GM12878 (cell line): ENCODE results near the gene COL4A1. TPM values are rescaled to one million over a fixed set of nuclear protein-coding genes. Genes with fewer than 3 reads are reported as not detected.

ENCODE experiments used
- ATAC-seq: fragments of 200-7000 bp; cut with Tn5 transposase; 3 replicates; pipeline ENCODE4 v1.9.1; 2020; ENCODE audit warnings: mild to moderate bottlenecking, moderate library complexity
- BruUV-seq: library from RNA; stranded (reverse); fragments of 400-500 nt; replicated peaks from 2 replicates; lab custom pipeline; 2021; lab: Mats Ljungman, UMichigan
- CTCF ChIA-PET: fragments of 300-600 bp; sonication (Branson Sonifier 250); formaldehyde crosslinking; extraction: SDS; loops from one replicate; lab custom pipeline; 2021; ENCODE audit warnings: inconsistent platforms; lab: Yijun Ruan, JAX
- POLR2A ChIA-PET: fragments of 350-600 bp; formaldehyde crosslinking; extraction: SDS; loops from one replicate; lab custom pipeline; 2021; ENCODE audit warnings: inconsistent platforms; lab: Charles Lee
- RAD21 ChIA-PET: fragments of 300-600 bp; sonication (Branson Sonifier 250); formaldehyde crosslinking; loops from one replicate; lab custom pipeline; 2023; ENCODE audit warnings: antibody characterized with exemption; ENCODE audit not compliant: unreplicated experiment; lab: Charles Lee
- SMC1A ChIA-PET: fragments of 300-600 bp; sonication (Branson Sonifier 250); formaldehyde crosslinking; loops from one replicate; lab custom pipeline; 2023; ENCODE audit not compliant: unreplicated experiment, uncharacterized antibody; lab: Charles Lee
- DNase-seq: peaks from one replicate; pipeline ENCODE4 v3.0.0-alpha.2; 2011; ENCODE audit warnings: low read depth, low spot score
- FAIRE-seq: peaks from 3 replicates; lab custom pipeline; 2011; peaks lifted over from hg19 to GRCh38; lab: Jason Lieb, UNC
- H2AFZ ChIP-seq: 2 replicates; pipeline ENCODE4 v1.6.0; 2011; ENCODE audit warnings: low read depth, low read length, control low read depth; ENCODE audit not compliant: control insufficient read depth
- H3K27ac ChIP-seq: 2 replicates; pipeline ENCODE4 v1.5.1; 2011; ENCODE audit warnings: control low read depth; ENCODE audit not compliant: control insufficient read depth, insufficient read depth
- H3K27me3 ChIP-seq, 2 experiments: replicated peaks in 1 of 2; 2 replicates each; pipeline versions ENCODE4 v1.6.0 to v1.6.1; 2011; ENCODE audit warnings: low read length in 1 of 2; ENCODE audit not compliant: control insufficient read depth in 2 of 2, insufficient read depth in 2 of 2
- H3K36me3 ChIP-seq, 2 experiments: 2 replicates each; pipeline ENCODE4 v1.5.1; 2011; ENCODE audit warnings: low read length in 1 of 2; ENCODE audit not compliant: control insufficient read depth in 2 of 2, insufficient read depth in 2 of 2
- H3K4me1 ChIP-seq: 2 replicates; pipeline ENCODE4 v1.6.1; 2011; ENCODE audit warnings: mild to moderate bottlenecking, low read length, moderate library complexity, mixed read lengths; ENCODE audit not compliant: control insufficient read depth, insufficient read depth
- H3K4me2 ChIP-seq: 2 replicates; pipeline ENCODE4 v1.6.0; 2011; ENCODE audit warnings: control low read depth; ENCODE audit not compliant: control insufficient read depth, insufficient read depth
- H3K4me3 ChIP-seq: fragments of 200-600 bp; sonication (generic); 2 replicates; pipeline ENCODE4 v1.5.1; 2016
- H3K79me2 ChIP-seq: 2 replicates; pipeline ENCODE4 v1.6.0; 2011; ENCODE audit warnings: low read length; ENCODE audit not compliant: control insufficient read depth, insufficient read depth
- H3K9ac ChIP-seq: 2 replicates; pipeline ENCODE4 v1.8.0; 2011; ENCODE audit warnings: low read length, control low read depth, mixed read lengths; ENCODE audit not compliant: control insufficient read depth, insufficient read depth
- H3K9me3 ChIP-seq: replicated peaks from 3 replicates; pipeline ENCODE4 v1.5.1; 2011; ENCODE audit warnings: mild to moderate bottlenecking, low read length; ENCODE audit not compliant: control insufficient read depth, insufficient read depth
- H4K20me1 ChIP-seq: 2 replicates; pipeline ENCODE4 v1.6.0; 2011; ENCODE audit not compliant: control insufficient read depth, insufficient read depth
- CTCF ChIP-seq, 3 experiments: IDR thresholded peaks in 2 of 3; conservative IDR thresholded peaks in 1 of 3; 2 replicates each; pipeline ENCODE4 v1.5.1; 2011; ENCODE audit warnings: low read depth in 3 of 3, low read length in 3 of 3, mild to moderate bottlenecking in 3 of 3, control low read depth in 2 of 3, moderate library complexity in 2 of 3, inconsistent platforms in 1 of 3, mixed read lengths in 1 of 3; ENCODE audit not compliant: control insufficient read depth in 2 of 3, insufficient read depth in 1 of 3; ENCODE audit errors: extremely low read depth in 1 of 3
- RAD21 ChIP-seq: IDR thresholded peaks from 2 replicates; pipeline ENCODE4 v1.6.1; 2011; ENCODE audit warnings: mild to moderate bottlenecking, low read depth, low read length, moderate library complexity; ENCODE audit not compliant: insufficient read depth
- ZBTB33 ChIP-seq: fragments of 450-650 bp; IDR thresholded peaks from 2 replicates; pipeline ENCODE4 v1.6.1; 2017; ENCODE audit warnings: mild to moderate bottlenecking
- WGBS: methylation state at CpG from one replicate; pipeline ENCODE4 v1.1.6; 2016; ENCODE audit warnings: low lambda C conversion rate; ENCODE audit not compliant: insufficient replicate concordance, insufficient coverage; ENCODE audit errors: missing lambda C conversion rate; 5-methylcytosine and 5-hydroxymethylcytosine counted together
- in situ Hi-C: fragments of 300-500 bp; cut with MboI; formaldehyde crosslinking; loops from 9 replicates; pipeline ENCODE4 v1.14.3; 2018; ENCODE audit warnings: mixed read lengths
- intact Hi-C: fragments of 100-400 bp; cut with micrococcal nuclease; formaldehyde crosslinking; loops from one replicate; pipeline ENCODE4 v1.14.2; 2022; ENCODE audit not compliant: unreplicated experiment
- polyA plus RNA-seq, 11 experiments: library from polyadenylated mRNA; depleted of rRNA in 4 of 11; unstranded in 6 of 11; stranded (reverse) in 5 of 11; fragments of >200 nt; fragmentation: Nextera tagmentation in 4 of 11; fragmentation: Illumina TruSeq in 1 of 11; extraction: Ambion mirVana in 4 of 11; extraction: Trizol in 1 of 11; gene quantifications; 1 replicate in 1 of 11; 2 replicates in 10 of 11; pipeline versions ENCODE4 v1.2.1 to v1.2.3, GENCODE V29; 2011 to 2016; ENCODE audit warnings: inconsistent platforms in 2 of 11, missing spikeins in 2 of 11, low read depth in 1 of 11
- total RNA-seq, 4 experiments: library from RNA; depleted of rRNA in 3 of 4; stranded (reverse); fragments of >200 nt in 3 of 4; fragmentation: Illumina TruSeq in 1 of 4; extraction: Trizol in 1 of 4; gene quantifications; 2 replicates each; pipeline versions ENCODE4 v1.2.1 to v1.2.3, GENCODE V29; 2013 to 2021

Gene COL4A1
- total and polyA plus RNA-seq, 10 of the 15 experiments (the other 5 are each of a cell fraction or from before 2014, with no cell fraction given) = 0.07 to 0.31 (median 0.13) TPM; not detected in 6

- Histone ChIP-seq H3K4me2 (no peak overlapping the region), H2AFZ (no peak overlapping the region), H3K79me2 (no peaks in the 10 kb centered on the region), H3K9me3 (no peaks in the 10 kb centered on the region; the same call in 2 of the 3 replicates), H3K4me3 (no peak overlapping the region), H3K27ac (no peak overlapping the region), H3K36me3 (no peaks in the 10 kb centered on the region), H3K27me3 (no peaks in the 10 kb centered on the region), H3K4me1 (no peaks in the 10 kb centered on the region; the same call in 1 of the 2 replicates), H4K20me1 (no peaks in the 10 kb centered on the region), H3K9ac (no peak overlapping the region)
- ChIA-PET POLR2A (no interaction called here), RAD21 (interaction anchor here (1.1 kb wide), 1 partner anchor 112 kb away, joined by 4 read pairs; no protein-coding TSS in a partner anchor), SMC1A (no interaction called here), CTCF (no interaction called here)
- DNase-seq (no peak), ATAC-seq (no peak), FAIRE-seq (no peak)
- in situ Hi-C loops = no loop called here
- WGBS = 49% methylated on average over 22 of the region's 22 CpGs
- intact Hi-C loops = loop anchor here (2.0 kb wide), 1 partner anchor 1147 kb away; no protein-coding TSS in a partner anchor
- TF ChIP-seq CTCF (IDR thresholded peaks at IDR 0.05 in 2 of 3, conservative IDR thresholded peaks at IDR 0.05 in 1 of 3; ENCODE audit: control insufficient read depth in 2 of 3, extremely low read depth in 1 of 3, insufficient read depth in 1 of 3, low read depth in 3 of 3, low read length in 3 of 3) (peak in 1 of 3 experiments; percentile 7; a peak in 1 of 6 replicates), RAD21 (0 out of 2 replicates have a peak, but pooled peaks have one; percentile 7), ZBTB33 (no peak)
- BruUV-seq = no TSS peak
These were observed 199.2 kb downstream of the COL4A1 start for GRCh38 chr13:110107568-110108347.
